GM10248 (cell line): ENCODE measurements around the gene PAX8.
"Not testable (repeated sequence)": the region's sequence is repeated elsewhere in the genome, so short reads cannot be mapped to it uniquely, and the experiment has no call there.

ENCODE experiments used
- CTCF ChIA-PET: fragments of 300-600 bp; sonication (Branson Sonifier 250); formaldehyde crosslinking; extraction: SDS; loops from one replicate; lab custom pipeline; 2021; ENCODE audit warnings: antibody characterized with exemption; lab: Yijun Ruan, JAX
- POLR2A ChIA-PET: fragments of 350-650 bp; sonication (Branson Sonifier 250); formaldehyde crosslinking; extraction: SDS; loops from one replicate; lab custom pipeline; 2020; ENCODE audit warnings: antibody characterized with exemption; lab: Yijun Ruan, JAX
- DNase-seq: peaks from one replicate; pipeline ENCODE4 v3.0.0; 2012; ENCODE audit errors: extremely low spot score
- CTCF ChIP-seq: IDR thresholded peaks from 2 replicates; pipeline ENCODE4 v1.5.1; 2012; ENCODE audit warnings: mild to moderate bottlenecking, low read depth; ENCODE audit errors: extremely low read depth, missing control alignments, control extremely low read depth

PAX8 gene

GRCh38 chr2:113298176-113298575, 19.5 kb upstream of the PAX8 start:
- ChIA-PET CTCF (interaction anchor here (1.0 to 2.4 kb wide), 11 partner anchors 11 to 159 kb away, joined by 3 to 22 read pairs (median 4); partner anchors contain the start of gene PAX8), POLR2A (no interaction called here)
- no peak for TF ChIP-seq CTCF
- DNase-seq: no peak

GRCh38 chr2:113297590-113297989, 18.9 kb upstream of the PAX8 start:
- peak; percentile 26 for TF ChIP-seq CTCF
- DNase-seq, POLR2A ChIA-PET: not testable (repeated sequence)
- CTCF ChIA-PET: interaction anchor here (0.6 to 2.4 kb wide), 13 partner anchors 12 to 218 kb away, joined by 3 to 22 read pairs (median 4); partner anchors contain the start of gene PAX8

- CTCF ChIA-PET: no interaction called here
- no peak for DNase-seq
- no peak for TF ChIP-seq CTCF
- POLR2A ChIA-PET: no interaction called here
Observed at GRCh38 chr2:113291191-113291590, 12.5 kb upstream of the PAX8 start.

- CTCF ChIA-PET, POLR2A ChIA-PET, DNase-seq: not testable (repeated sequence)
Observed at GRCh38 chr2:113288674-113289149, 10.0 kb upstream of the PAX8 start.

GRCh38 chr2:113288117-113288673, 9.5 kb upstream of the PAX8 start:
- POLR2A ChIA-PET, CTCF ChIA-PET, DNase-seq: not testable (repeated sequence)

- no peak for DNase-seq
Observed at GRCh38 chr2:113285816-113286215, 7.1 kb upstream of the PAX8 start.

GRCh38 chr2:113284999-113285398, 6.3 kb upstream of the PAX8 start:
- DNase-seq, CTCF ChIA-PET, POLR2A ChIA-PET: not testable (repeated sequence)

More at GRCh38 chr2:113285816-113286215, 7.1 kb upstream of the PAX8 start:
- ChIA-PET CTCF (no interaction called here), POLR2A (no interaction called here)
- TF ChIP-seq CTCF: no peak

GRCh38 chr2:113284476-113284875, 5.8 kb upstream of the PAX8 start:
- ChIA-PET CTCF (interaction anchor here (1.6 kb wide), 1 partner anchor 17 kb away, joined by 5 read pairs; no protein-coding TSS in a partner anchor), POLR2A (no interaction called here)
- no peak for TF ChIP-seq CTCF
- no peak for DNase-seq
